H1 (cell line): ENCODE data around the gene MEMO1. TPM values are rescaled to one million over a fixed set of nuclear protein-coding genes. Genes with fewer than 3 reads are reported as not detected.

Experiments used
- CTCF ChIA-PET: fragments of 300-600 bp; sonication (Branson Sonifier 250); formaldehyde crosslinking; loops from one replicate; lab custom pipeline; 2021; ENCODE audit not compliant: partially characterized antibody; lab: Charles Lee
- POLR2A ChIA-PET: fragments of 300-600 bp; sonication (Branson Sonifier 250); formaldehyde crosslinking; loops from one replicate; lab custom pipeline; 2021; ENCODE audit warnings: inconsistent platforms; ENCODE audit not compliant: partially characterized antibody; lab: Charles Lee
- DNase-seq, 2 experiments: peaks; one replicate each; pipeline versions ENCODE4 v3.0.0 to v3.0.0-alpha.2; 2010 to 2022; ENCODE audit warnings: low spot score in 2 of 2, low read depth in 1 of 2, mixed read lengths in 1 of 2
- FAIRE-seq: peaks from 2 replicates; lab custom pipeline; 2011; peaks lifted over from hg19 to GRCh38; lab: Jason Lieb, UNC
- H2AFZ ChIP-seq: 2 replicates; pipeline ENCODE4 v1.8.1; 2012; ENCODE audit warnings: low read length, inconsistent platforms
- H2AK5ac ChIP-seq: 2 replicates; pipeline ENCODE4 v1.6.1; 2013; ENCODE audit warnings: low read depth, low read length
- H2BK120ac ChIP-seq: replicated peaks from 2 replicates; pipeline ENCODE3; 2013; ENCODE audit warnings: low read depth, low read length, inconsistent platforms
- H2BK12ac ChIP-seq: 2 replicates; pipeline ENCODE4 v1.6.1; 2013; ENCODE audit warnings: low read depth, low read length
- H2BK15ac ChIP-seq: 2 replicates; pipeline ENCODE4 v1.6.1; 2013; ENCODE audit warnings: low read length
- H2BK20ac ChIP-seq: 2 replicates; pipeline ENCODE4 v1.6.1; 2013; ENCODE audit warnings: low read length
- H2BK5ac ChIP-seq: 2 replicates; pipeline ENCODE4 v1.6.1; 2013; ENCODE audit warnings: low read depth, low read length
- H3K14ac ChIP-seq: 2 replicates; pipeline ENCODE4 v1.6.1; 2013; ENCODE audit warnings: inconsistent platforms; ENCODE audit not compliant: insufficient read length
- H3K18ac ChIP-seq: 2 replicates; pipeline ENCODE4 v1.6.1; 2013; ENCODE audit warnings: low read length; ENCODE audit errors: extremely low read depth
- H3K23ac ChIP-seq: 2 replicates; pipeline ENCODE4 v1.6.1; 2013; ENCODE audit warnings: inconsistent platforms; ENCODE audit not compliant: insufficient read length
- H3K23me2 ChIP-seq: 2 replicates; pipeline ENCODE4 v1.6.1; 2013; ENCODE audit warnings: low read depth, low read length
- H3K27ac ChIP-seq: 2 replicates; pipeline ENCODE4 v1.6.1; 2011; ENCODE audit warnings: low read depth, low read length, inconsistent platforms
- H3K27me3 ChIP-seq, 4 experiments: replicated peaks in 1 of 4; 1 replicate in 1 of 4; 2 replicates in 3 of 4; pipeline versions ENCODE4 v1.6.1 to v1.8.1; 2011 to 2013; ENCODE audit warnings: low read length in 3 of 4, mild to moderate bottlenecking in 3 of 4, inconsistent platforms in 2 of 4, mixed read lengths in 2 of 4, moderate library complexity in 1 of 4; ENCODE audit not compliant: control insufficient read depth in 3 of 4, insufficient read depth in 3 of 4; ENCODE audit errors: extremely low read depth in 1 of 4
- H3K36me3 ChIP-seq, 4 experiments: 2 replicates each; pipeline versions ENCODE4 v1.6.1 to v1.8.1; 2011 to 2013; ENCODE audit warnings: mild to moderate bottlenecking in 4 of 4, low read length in 3 of 4, moderate library complexity in 2 of 4, control low read depth in 1 of 4, inconsistent platforms in 1 of 4; ENCODE audit not compliant: insufficient read depth in 4 of 4, control insufficient read depth in 2 of 4
- H3K4ac ChIP-seq: replicated peaks from 2 replicates; pipeline ENCODE3; 2013; ENCODE audit warnings: low read length, low read depth, mixed read lengths, inconsistent platforms; ENCODE audit not compliant: insufficient read length
- H3K4me1 ChIP-seq, 4 experiments: replicated peaks in 1 of 4; 1 replicate in 1 of 4; 2 replicates in 3 of 4; pipeline versions ENCODE4 v1.6.1 to v1.8.1; 2011 to 2013; ENCODE audit warnings: low read length in 3 of 4, inconsistent platforms in 2 of 4, mixed read lengths in 1 of 4; ENCODE audit not compliant: insufficient read depth in 4 of 4, control insufficient read depth in 3 of 4
- H3K4me2 ChIP-seq, 2 experiments: 2 replicates each; pipeline versions ENCODE4 v1.6.1 to v1.8.1; 2011 to 2013; ENCODE audit warnings: low read depth in 2 of 2, low read length in 2 of 2, control low read depth in 1 of 2, inconsistent platforms in 1 of 2, mild to moderate bottlenecking in 1 of 2; ENCODE audit not compliant: insufficient read depth in 1 of 2
- H3K4me3 ChIP-seq, 4 experiments: fragments of 200-600, 300-600 bp in 1 of 4; sonication (generic), shearing (Covaris generic), sonication (Bioruptor Twin) in 1 of 4; 2 replicates each; pipeline versions ENCODE4 v1.5.1 to v1.8.1; 2011 to 2016; ENCODE audit warnings: low read length in 4 of 4, low read depth in 3 of 4, control low read depth in 2 of 4, inconsistent platforms in 2 of 4, mild to moderate bottlenecking in 2 of 4, mixed read lengths in 1 of 4, moderate library complexity in 1 of 4; ENCODE audit not compliant: insufficient read depth in 2 of 4; ENCODE audit errors: extremely low read depth in 1 of 4
- H3K56ac ChIP-seq: replicated peaks from 2 replicates; pipeline ENCODE3; 2013; ENCODE audit warnings: low read depth, mild to moderate bottlenecking, mixed read lengths, low read length, inconsistent platforms; ENCODE audit not compliant: insufficient read length
- H3K79me1 ChIP-seq: 2 replicates; pipeline ENCODE4 v1.6.1; 2013; ENCODE audit warnings: low read depth, low read length, control low read depth
- H3K79me2 ChIP-seq, 2 experiments: 2 replicates each; pipeline versions ENCODE4 v1.6.1 to v1.8.1; 2012 to 2013; ENCODE audit warnings: low read length in 2 of 2, mild to moderate bottlenecking in 2 of 2, inconsistent platforms in 1 of 2; ENCODE audit not compliant: insufficient read depth in 2 of 2, control insufficient read depth in 1 of 2
- H3K9ac ChIP-seq, 4 experiments: replicated peaks in 1 of 4; 1 replicate in 1 of 4; 2 replicates in 3 of 4; pipeline versions ENCODE4 v1.6.1 to v1.8.1; 2011 to 2013; ENCODE audit warnings: low read depth in 3 of 4, low read length in 3 of 4, control low read depth in 2 of 4, mild to moderate bottlenecking in 2 of 4, moderate library complexity in 2 of 4, inconsistent platforms in 1 of 4; ENCODE audit errors: extremely low read depth in 1 of 4
- H3K9me3 ChIP-seq, 2 experiments: 2 replicates each; pipeline versions ENCODE4 v1.6.1 to v1.8.1; 2012 to 2013; ENCODE audit warnings: mild to moderate bottlenecking in 2 of 2, moderate library complexity in 2 of 2, control low read depth in 1 of 2, inconsistent platforms in 1 of 2, low read depth in 1 of 2, low read length in 1 of 2, mixed read lengths in 1 of 2; ENCODE audit not compliant: insufficient read depth in 2 of 2
- H4K20me1 ChIP-seq, 2 experiments: replicated peaks in 1 of 2; 2 replicates each; pipeline versions ENCODE3 to v1.8.1; 2011 to 2013; ENCODE audit warnings: inconsistent platforms in 2 of 2, low read length in 2 of 2, mild to moderate bottlenecking in 1 of 2; ENCODE audit not compliant: insufficient read depth in 2 of 2, control insufficient read depth in 1 of 2
- H4K5ac ChIP-seq: 2 replicates; pipeline ENCODE4 v1.6.1; 2013; ENCODE audit warnings: low read length, low read depth, mixed read lengths, inconsistent platforms; ENCODE audit not compliant: insufficient read length
- H4K8ac ChIP-seq: 2 replicates; pipeline ENCODE4 v1.8.0; 2013; ENCODE audit warnings: mild to moderate bottlenecking, moderate library complexity, low read length, inconsistent platforms; ENCODE audit not compliant: insufficient read depth; ENCODE audit errors: extremely low read depth
- H4K91ac ChIP-seq: replicated peaks from 2 replicates; pipeline ENCODE3; 2013; ENCODE audit warnings: low read length, mixed read lengths, inconsistent platforms; ENCODE audit not compliant: insufficient read length
- CBX8 ChIP-seq: fragments of 300-800, 300-1000 bp; sonication (generic); IDR thresholded peaks from 2 replicates; pipeline ENCODE4 v1.7.1; 2016; ENCODE audit warnings: low read depth, low read length, borderline replicate concordance
- KDM5A ChIP-seq: fragments of 200-600 bp; IDR thresholded peaks from 2 replicates; pipeline ENCODE4 v1.7.1; 2012; ENCODE audit warnings: mild to moderate bottlenecking, low read length, inconsistent platforms, mixed read lengths
- RBBP5 ChIP-seq: IDR thresholded peaks from 2 replicates; pipeline ENCODE4 v1.7.1; 2012; ENCODE audit warnings: low read depth, mild to moderate bottlenecking, inconsistent platforms, low read length, moderate library complexity, borderline replicate concordance
- SIRT6 ChIP-seq: IDR thresholded peaks from one replicate; pipeline ENCODE4 v1.7.1; 2012; ENCODE audit warnings: low read length, inconsistent platforms
- SIX5 ChIP-seq: IDR thresholded peaks from 2 replicates; pipeline ENCODE4 v1.6.1; 2011; ENCODE audit warnings: mild to moderate bottlenecking, low read depth, low read length
- TAF7 ChIP-seq: optimal IDR thresholded peaks from 2 replicates; pipeline ENCODE3; 2011; ENCODE audit warnings: low read depth, mild to moderate bottlenecking, inconsistent platforms, low read length, moderate library complexity, borderline replicate concordance
- TEAD4 ChIP-seq: IDR thresholded peaks from 2 replicates; pipeline ENCODE4 v1.6.1; 2012; ENCODE audit warnings: low read depth, low read length, inconsistent platforms, mixed read lengths
- WGBS, 2 experiments: shearing (Covaris generic) in 1 of 2; methylation state at CpG; one replicate each; pipeline versions ENCODE4 v1.1.6 to v1.1.7; 2013 to 2015; ENCODE audit warnings: low lambda C conversion rate in 2 of 2, mixed read lengths in 2 of 2, inconsistent platforms in 1 of 2, low coverage in 1 of 2, missing lambda C conversion rate in 1 of 2; ENCODE audit not compliant: insufficient replicate concordance in 2 of 2, insufficient coverage in 1 of 2, insufficient read length in 1 of 2; ENCODE audit errors: extremely low coverage in 1 of 2, missing lambda C conversion rate in 1 of 2; 5-methylcytosine and 5-hydroxymethylcytosine counted together
- polyA plus RNA-seq, 7 experiments: library from polyadenylated mRNA; depleted of rRNA in 3 of 7; stranded (reverse) in 5 of 7; unstranded in 2 of 7; fragments of >200 nt in 5 of 7; fragments of 200-250 nt in 2 of 7; gene quantifications; 1 replicate in 5 of 7; 2 replicates in 1 of 7; 4 replicates in 1 of 7; pipeline versions ENCODE4 v1.2.1 to v1.2.3, GENCODE V29; 2011 to 2013; ENCODE audit warnings: missing spikeins in 2 of 7, mixed read lengths in 2 of 7
- total RNA-seq: library from RNA; stranded (reverse); fragmentation: NEBNext Ultra II Directional; extraction: Animal tissue kit (Norgen Biotek cat#: 25700); gene quantifications from 2 replicates; pipeline ENCODE4 v1.2.1, GENCODE V29; 2021
- TF ChIP-seq, protein P1 (sequence below): IDR thresholded peaks from 2 replicates; pipeline ENCODE4 v1.6.1; 2012; ENCODE audit warnings: inconsistent platforms

MEMO1 gene
- total and polyA plus RNA-seq, 2 of the 8 experiments (the other 6 are each of a cell fraction or from before 2014, with no cell fraction given), result 26.9 to 54.7 TPM

DNA sequence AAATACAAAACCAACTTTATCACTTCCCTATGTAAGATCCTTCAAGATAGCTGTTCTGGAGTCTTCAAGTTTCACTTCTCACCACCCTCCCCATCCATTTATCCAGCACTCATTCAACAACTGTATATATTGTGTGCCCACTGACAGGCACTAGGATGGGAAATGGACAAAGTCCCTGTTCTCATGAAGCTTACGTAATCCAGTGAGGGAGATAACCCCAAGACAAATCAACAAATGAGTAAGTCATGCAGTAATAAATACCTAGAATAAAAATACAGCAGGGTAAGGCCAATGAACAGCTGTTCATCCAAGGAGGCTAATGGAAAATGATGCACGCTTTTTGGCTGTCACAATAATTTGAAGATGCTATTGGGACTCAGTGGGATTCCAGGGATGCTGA is 133.8 kb downstream of the MEMO1 start:
- Histone ChIP-seq H4K20me1 (no peaks in the 10 kb centered on the region), H3K36me3 (no peaks in the 10 kb centered on the region), H3K4me1 (no peaks in the 10 kb centered on the region), H3K4me3 (no peak overlapping the region), H2AK5ac (no peak overlapping the region), H2BK120ac (no peak overlapping the region), H3K23ac (no peak overlapping the region), H4K8ac (no peak overlapping the region), H3K9ac (no peak overlapping the region), H3K4ac (no peak overlapping the region), H3K79me2 (no peaks in the 10 kb centered on the region), H3K23me2 (no peaks in the 10 kb centered on the region), H3K56ac (peak overlapping the region; percentile 77), H3K4me2 (no peak overlapping the region), H3K27me3 (no peaks in the 10 kb centered on the region; a peak in 1 of 7 replicates), H3K18ac (no peak overlapping the region), H2BK12ac (no peak overlapping the region), H2AFZ (no peak overlapping the region), H3K79me1 (no peaks in the 10 kb centered on the region; the same call in 1 of the 2 replicates), H2BK5ac (no peak overlapping the region), H3K27ac (no peak overlapping the region), H3K9me3 (no peaks in the 10 kb centered on the region), H4K91ac (no peak overlapping the region), H2BK15ac (no peak overlapping the region), H3K14ac (no peak overlapping the region), H4K5ac (no peak overlapping the region), H2BK20ac (no peak overlapping the region)
- no peak for FAIRE-seq
- ChIA-PET POLR2A (no interaction called here), CTCF (interaction anchor here (1.1 kb wide), 1 partner anchor 289 kb away, joined by 4 read pairs; the partner anchor contains the start of gene SLC30A6)
- TF ChIP-seq RBBP5 (no peak), SIX5 (no peak), CBX8 (no peak), TEAD4 (no peak), SIRT6 (no peak), KDM5A (no peak), TAF7 (no peak)
- TF ChIP-seq, protein P1, sequence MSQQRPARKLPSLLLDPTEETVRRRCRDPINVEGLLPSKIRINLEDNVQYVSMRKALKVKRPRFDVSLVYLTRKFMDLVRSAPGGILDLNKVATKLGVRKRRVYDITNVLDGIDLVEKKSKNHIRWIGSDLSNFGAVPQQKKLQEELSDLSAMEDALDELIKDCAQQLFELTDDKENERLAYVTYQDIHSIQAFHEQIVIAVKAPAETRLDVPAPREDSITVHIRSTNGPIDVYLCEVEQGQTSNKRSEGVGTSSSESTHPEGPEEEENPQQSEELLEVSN, result no peak
- no peak for DNase-seq
- WGBS, 2 experiments, result 97% methylated on average over 2 of the region's 2 CpGs; no CpG with 5 or more reads in 1 of the 2 experiments
